ENCODE results near the gene GFY. TPM values are rescaled to one million over a fixed set of nuclear protein-coding genes. Genes with fewer than 3 reads are reported as not detected.

Gene GFY
- total RNA-seq, 3 donors from 2014 or later = not detected

- TF ChIP-seq POLR2AphosphoS5 (IDR thresholded peaks at IDR 0.05) (no peak), CTCF (IDR thresholded peaks at IDR 0.05) (no peak), POLR2A (IDR thresholded peaks at IDR 0.05) (no peak)
- Histone ChIP-seq H3K27me3 (no peaks in the 10 kb centered on the region), H3K36me3 (no peaks in the 10 kb centered on the region), H3K4me1 (no peaks in the 10 kb centered on the region), H3K27ac (no peak overlapping the region), H3K9me3 (no peaks in the 10 kb centered on the region), H3K4me3 (no peak overlapping the region)
- no peak for DNase-seq (ENCODE audit: low spot score in 2 of 2)
- intact Hi-C loops (cut with DNase I; ENCODE audit: low total_unique reads) = no loop called here
These were observed 25.2 kb upstream of the GFY start for GRCh38 chr19:49400029-49400428.

GRCh38 chr19:49403404-49404187, 21.6 kb upstream of the GFY start:
- TF ChIP-seq CTCF (IDR thresholded peaks at IDR 0.05) = no peak
- TF ChIP-seq POLR2AphosphoS5 (IDR thresholded peaks at IDR 0.05) = no peak
- no peak for TF ChIP-seq POLR2A (IDR thresholded peaks at IDR 0.05)
- H3K4me1 ChIP-seq = no peaks in the 10 kb centered on the region
- H3K4me3 ChIP-seq = no peak overlapping the region
- DNase-seq (ENCODE audit: low spot score in 2 of 2) = no peak
- H3K36me3 ChIP-seq = no peaks in the 10 kb centered on the region
- H3K9me3 ChIP-seq = no peaks in the 10 kb centered on the region
- intact Hi-C loops (cut with DNase I; ENCODE audit: low total_unique reads) = no loop called here
- H3K27ac ChIP-seq = no peak overlapping the region
- H3K27me3 ChIP-seq = no peaks in the 10 kb centered on the region

GRCh38 chr19:49407079-49407478, 18.1 kb upstream of the GFY start:
- intact Hi-C loops (cut with DNase I; ENCODE audit: low total_unique reads) = loop anchor here (5.0 kb wide), 1 partner anchor 1165 kb away; no protein-coding TSS in a partner anchor
- Histone ChIP-seq H3K36me3 (no peaks in the 10 kb centered on the region), H3K9me3 (no peaks in the 10 kb centered on the region), H3K4me3 (no peak overlapping the region), H3K27me3 (no peaks in the 10 kb centered on the region), H3K27ac (no peak overlapping the region), H3K4me1 (no peaks in the 10 kb centered on the region)
- TF ChIP-seq CTCF (IDR thresholded peaks at IDR 0.05) (no peak), POLR2A (IDR thresholded peaks at IDR 0.05) (no peak), POLR2AphosphoS5 (IDR thresholded peaks at IDR 0.05) (no peak)
- DNase-seq (ENCODE audit: low spot score in 2 of 2) = no peak

- intact Hi-C loops (cut with DNase I; ENCODE audit: low total_unique reads) = loop anchor here (5.0 kb wide), 1 partner anchor 1165 kb away; no protein-coding TSS in a partner anchor
- no peak overlapping the region for H3K4me3 ChIP-seq
- no peak for DNase-seq (ENCODE audit: low spot score in 2 of 2)
- no peak overlapping the region for H3K27ac ChIP-seq
- no peak for TF ChIP-seq CTCF (IDR thresholded peaks at IDR 0.05)
- H3K36me3 ChIP-seq = no peaks in the 10 kb centered on the region
- no peaks in the 10 kb centered on the region for H3K4me1 ChIP-seq
- H3K9me3 ChIP-seq = no peaks in the 10 kb centered on the region
- no peaks in the 10 kb centered on the region for H3K27me3 ChIP-seq
These were observed 17.6 kb upstream of the GFY start for GRCh38 chr19:49407482-49408015.

- intact Hi-C loops (cut with DNase I; ENCODE audit: low total_unique reads) = loop anchor here (5.0 kb wide), 1 partner anchor 1163 kb away; no protein-coding TSS in a partner anchor
- no peak for TF ChIP-seq POLR2AphosphoS5 (IDR thresholded peaks at IDR 0.05)
- TF ChIP-seq POLR2A (IDR thresholded peaks at IDR 0.05) = no peak
- no peak for TF ChIP-seq CTCF (IDR thresholded peaks at IDR 0.05)
- no peak overlapping the region for H3K4me3 ChIP-seq
- H3K9me3 ChIP-seq = no peaks in the 10 kb centered on the region
- DNase-seq (ENCODE audit: low spot score in 2 of 2) = no peak
- no peaks in the 10 kb centered on the region for H3K27me3 ChIP-seq
- no peak overlapping the region for H3K27ac ChIP-seq
- no peaks in the 10 kb centered on the region for H3K4me1 ChIP-seq
- H3K36me3 ChIP-seq = no peaks in the 10 kb centered on the region
These were observed 16.3 kb upstream of the GFY start for GRCh38 chr19:49408816-49409440.

Measured in breast epithelium (tissue), 4 donors.